Eye (tissue), 1 donor: ENCODE measurements around the gene TMEM190.

Source experiments
- DNase-seq: peaks from one replicate; pipeline ENCODE4 v3.0.0-alpha.2; 2015

TMEM190 gene

GRCh38 chr19:55424518-55424917 lies 47.9 kb downstream of the TMEM190 start:
- DNase-seq = no peak

DNA sequence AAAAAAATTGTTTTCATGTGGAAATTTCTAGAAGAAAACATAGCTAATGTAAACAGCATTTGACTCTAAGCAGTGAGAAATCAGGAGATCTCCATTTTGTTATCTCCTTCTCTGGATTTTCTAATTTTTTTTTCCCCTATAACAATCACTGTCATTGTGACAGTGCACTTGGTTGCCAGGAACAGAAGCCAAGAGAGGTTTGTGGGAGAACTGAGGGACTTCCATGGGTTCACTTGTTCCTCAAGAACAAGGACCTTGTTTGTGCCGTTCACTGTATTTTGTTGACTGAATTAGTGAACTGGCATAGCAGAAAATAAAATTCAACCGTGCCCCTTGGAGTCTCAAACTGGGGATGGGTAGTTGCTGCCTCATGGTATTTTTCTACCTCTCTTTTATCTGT lies 49.4 kb downstream of the TMEM190 start:
- no peak for DNase-seq
